WTC11 (cell line): ENCODE data around the gene CLNK. TPM values are rescaled to one million over a fixed set of nuclear protein-coding genes. Genes with fewer than 3 reads are reported as not detected.

ENCODE experiments used
- ATAC-seq: fragments of 200-7000 bp; cut with Tn5 transposase; 2 replicates; pipeline ENCODE4 v1.10.0; 2021; ENCODE audit warnings: mild to moderate bottlenecking, moderate library complexity
- CTCF ChIA-PET: fragments of 300-600 bp; sonication (Branson Sonifier 250); formaldehyde crosslinking; loops from one replicate; lab custom pipeline; 2021; ENCODE audit warnings: antibody characterized with exemption; lab: Charles Lee
- POLR2A ChIA-PET: fragments of 350-600 bp; sonication (Branson Sonifier 250); formaldehyde crosslinking; loops from one replicate; lab custom pipeline; 2021; ENCODE audit warnings: antibody characterized with exemption; lab: Charles Lee
- DNase-seq: peaks from one replicate; pipeline ENCODE4 v3.0.0; 2021; ENCODE audit warnings: low spot score
- H3K27ac Mint-ChIP-seq: 2 replicates; pipeline ENCODE4 v1.8.0; 2021; ENCODE audit warnings: mixed read lengths
- H3K27me3 Mint-ChIP-seq: 2 replicates; pipeline ENCODE4 v1.8.0; 2021; ENCODE audit warnings: low read depth, mild to moderate bottlenecking, moderate library complexity, mixed read lengths
- H3K36me3 Mint-ChIP-seq: 2 replicates; pipeline ENCODE4 v1.8.0; 2021; ENCODE audit warnings: mixed read lengths
- H3K4me1 Mint-ChIP-seq: 2 replicates; pipeline ENCODE4 v1.8.0; 2022; ENCODE audit warnings: mixed read lengths
- H3K4me3 Mint-ChIP-seq: 2 replicates; pipeline ENCODE4 v1.8.0; 2021; ENCODE audit warnings: mild to moderate bottlenecking, moderate library complexity, mixed read lengths
- H3K9me3 Mint-ChIP-seq: 2 replicates; pipeline ENCODE4 v1.8.0; 2021; ENCODE audit warnings: mixed read lengths
- AFF4 ChIP-seq: sonication (generic); formaldehyde crosslinking; IDR thresholded peaks from 2 replicates; pipeline ENCODE4 v1.8.1; 2023; ENCODE audit warnings: mild to moderate bottlenecking, missing genetic modification reagents, borderline replicate concordance
- ATF3 ChIP-seq: sonication (generic); formaldehyde crosslinking; conservative IDR thresholded peaks from 2 replicates; pipeline ENCODE4 v1.8.1; 2022; ENCODE audit warnings: mild to moderate bottlenecking, missing genetic modification reagents
- CBFB ChIP-seq: sonication (generic); formaldehyde crosslinking; IDR thresholded peaks from 2 replicates; pipeline ENCODE4 v1.8.1; 2022; ENCODE audit warnings: mild to moderate bottlenecking, low read depth, missing genetic modification reagents
- CREM ChIP-seq: sonication (generic); formaldehyde crosslinking; IDR thresholded peaks from 2 replicates; pipeline ENCODE4 v1.8.1; 2022; ENCODE audit warnings: mild to moderate bottlenecking, missing genetic modification reagents, moderate library complexity
- ESRRA ChIP-seq: sonication (generic); formaldehyde crosslinking; IDR thresholded peaks from 2 replicates; pipeline ENCODE4 v1.8.1; 2022; ENCODE audit warnings: mild to moderate bottlenecking, missing genetic modification reagents, borderline replicate concordance
- FOXJ3 ChIP-seq: sonication (generic); formaldehyde crosslinking; IDR thresholded peaks from 2 replicates; pipeline ENCODE4 v1.9.0; 2021; ENCODE audit warnings: missing genetic modification reagents, mild to moderate bottlenecking, borderline replicate concordance
- GTF2I ChIP-seq: fragments of 250-450 bp; sonication (Bioruptor Pico); conservative IDR thresholded peaks from 2 replicates; pipeline ENCODE4 v1.4.0; 2021; ENCODE audit warnings: mild to moderate bottlenecking
- HMGXB4 ChIP-seq: sonication (generic); formaldehyde crosslinking; IDR thresholded peaks from 2 replicates; pipeline ENCODE4 v1.8.1; 2023; ENCODE audit warnings: mild to moderate bottlenecking, moderate library complexity, missing genetic modification reagents
- MXD4 ChIP-seq: fragments of 250-450 bp; sonication (Bioruptor Pico); IDR thresholded peaks from 2 replicates; pipeline ENCODE4 v1.8.0; 2021; ENCODE audit warnings: mild to moderate bottlenecking, moderate library complexity, borderline replicate concordance
- NFE2L1 ChIP-seq: sonication (generic); formaldehyde crosslinking; IDR thresholded peaks from 2 replicates; pipeline ENCODE4 v1.8.1; 2023; ENCODE audit warnings: missing genetic modification reagents
- RORB ChIP-seq: fragments of 250-450 bp; sonication (Bioruptor Pico); IDR thresholded peaks from 2 replicates; pipeline ENCODE4 v1.9.0; 2021; ENCODE audit warnings: mild to moderate bottlenecking
- SMAD3 ChIP-seq: sonication (generic); formaldehyde crosslinking; IDR thresholded peaks from 2 replicates; pipeline ENCODE4 v1.8.0; 2022; ENCODE audit warnings: missing genetic modification reagents, mild to moderate bottlenecking, borderline replicate concordance
- STAT6 ChIP-seq: sonication (generic); formaldehyde crosslinking; conservative IDR thresholded peaks from 2 replicates; pipeline ENCODE4 v1.8.1; 2023; ENCODE audit warnings: mild to moderate bottlenecking, low read depth, missing genetic modification reagents, moderate library complexity
- TEAD4 ChIP-seq: sonication (generic); formaldehyde crosslinking; IDR thresholded peaks from 2 replicates; pipeline ENCODE4 v1.8.0; 2022; ENCODE audit warnings: mild to moderate bottlenecking, missing genetic modification reagents
- ZBTB43 ChIP-seq: sonication (generic); formaldehyde crosslinking; IDR thresholded peaks from 2 replicates; pipeline ENCODE4 v1.8.1; 2023; ENCODE audit warnings: mild to moderate bottlenecking, missing genetic modification reagents
- ZNF121 ChIP-seq: sonication (generic); formaldehyde crosslinking; IDR thresholded peaks from 2 replicates; pipeline ENCODE4 v1.8.0; 2023; ENCODE audit warnings: missing genetic modification reagents
- ZNF425 ChIP-seq: fragments of 250-450 bp; sonication (Bioruptor Pico); conservative IDR thresholded peaks from 2 replicates; pipeline ENCODE4 v1.9.0; 2021; ENCODE audit warnings: mild to moderate bottlenecking
- ZSCAN18 ChIP-seq: fragments of 250-450 bp; sonication (Bioruptor Pico); IDR thresholded peaks from 2 replicates; pipeline ENCODE4 v2.1.2; 2022; ENCODE audit warnings: mild to moderate bottlenecking, moderate library complexity
- total RNA-seq: library from RNA; stranded (reverse); gene quantifications from 3 replicates; pipeline ENCODE4 v1.2.3, GENCODE V29; 2021

CLNK gene
- total RNA-seq, 1 experiment from 2014 or later, result not detected

GRCh38 chr4:10612476-10612875 is 72.1 kb downstream of the CLNK start:
- H3K36me3 Mint-ChIP-seq, result peaks cover 56% of the 10 kb centered on the region
- no peak for DNase-seq
- H3K27ac Mint-ChIP-seq, result no peak overlapping the region
- H3K27me3 Mint-ChIP-seq, result peaks cover 8% of the 10 kb centered on the region
- CTCF ChIA-PET, result no interaction called here
- no peak for ATAC-seq
- H3K9me3 Mint-ChIP-seq, result peaks cover 75% of the 10 kb centered on the region
- H3K4me1 Mint-ChIP-seq, result no peaks in the 10 kb centered on the region
- TF ChIP-seq FOXJ3 (CRISPR knock-in tag) (no peak), RORB (no peak), STAT6 (CRISPR knock-in tag) (no peak), AFF4 (CRISPR knock-in tag) (no peak), CREM (CRISPR knock-in tag) (no peak), ATF3 (CRISPR knock-in tag) (no peak), HMGXB4 (CRISPR knock-in tag) (no peak), ZNF425 (CRISPR knock-in tag) (no peak), MXD4 (CRISPR knock-in tag) (no peak), ZBTB43 (no peak), GTF2I (CRISPR knock-in tag) (no peak), CBFB (CRISPR knock-in tag) (no peak), NFE2L1 (no peak), SMAD3 (CRISPR knock-in tag) (no peak), TEAD4 (CRISPR knock-in tag) (no peak), ESRRA (CRISPR knock-in tag) (no peak), ZNF121 (CRISPR knock-in tag) (no peak), ZSCAN18 (no peak)
- no peak overlapping the region for H3K4me3 Mint-ChIP-seq
- POLR2A ChIA-PET, result no interaction called here
